Measurements from ENCODE around the gene SCARF2. TPM values are rescaled to one million over a fixed set of nuclear protein-coding genes. Genes with fewer than 3 reads are reported as not detected.
"Not testable (repeated sequence)": the region's sequence is repeated elsewhere in the genome, so short reads cannot be mapped to it uniquely, and the experiment has no call there.

Gene SCARF2
- 13.3 and 18.0 TPM in 2 replicates for total RNA-seq (2014; rRNA removed)
- 16.2 TPM for polyA plus RNA-seq (2012)

DNA sequence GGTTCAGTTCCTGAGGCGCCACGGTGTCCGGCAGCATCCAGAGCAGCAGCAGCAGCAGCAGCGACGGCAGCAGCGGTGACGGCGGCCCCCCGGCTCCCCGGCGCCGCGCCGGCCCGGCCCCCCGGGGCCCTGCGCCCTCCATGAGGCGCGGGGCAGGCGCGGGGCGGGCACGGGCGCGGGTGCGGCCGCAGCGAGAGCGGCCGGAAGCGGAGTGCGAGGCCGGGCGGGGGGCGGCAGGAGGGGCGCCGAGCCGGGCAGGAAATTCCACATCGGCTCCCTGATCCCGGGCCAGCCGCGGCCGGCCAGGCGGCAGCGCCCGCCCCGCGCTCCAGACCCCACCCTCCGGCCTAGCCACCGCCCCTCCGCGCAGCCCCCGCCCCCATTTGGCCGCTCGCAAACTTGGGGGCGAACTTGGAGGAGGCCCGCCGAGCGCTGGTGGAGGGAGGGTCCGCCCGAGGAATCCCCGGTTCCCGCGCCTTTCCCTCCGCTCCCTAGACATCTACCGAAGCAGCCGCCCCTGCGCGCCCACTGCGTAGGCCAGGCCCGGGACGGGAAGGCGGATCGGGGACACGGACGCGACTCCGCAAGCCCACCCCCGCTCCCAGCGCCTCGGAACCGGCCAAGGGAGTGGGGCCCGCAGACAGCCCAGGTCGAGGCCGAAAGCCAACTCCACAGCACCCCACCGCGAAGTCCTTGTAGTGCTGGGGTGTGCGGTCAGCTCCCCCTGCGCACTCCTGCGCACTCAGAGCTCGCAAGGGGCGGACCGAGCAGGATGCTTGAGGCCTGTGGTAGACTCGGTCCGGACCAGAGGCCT lies at the start of gene SCARF2:
Gene SCARF2 (minus strand): TSS at position 213 of the 814 bp plus-strand sequence. CDS start 71 bp downstream, at position 142.
- DNase-seq (ENCODE audit: low read depth): peak; percentile 11

- DNase-seq (ENCODE audit: low read depth): no peak
Measured at GRCh38 chr22:20486229-20486628, 48.6 kb upstream of the SCARF2 start.

GRCh38 chr22:20484948-20485683 lies 47.5 kb upstream of the SCARF2 start:
- DNase-seq (ENCODE audit: low read depth): no peak

DNA sequence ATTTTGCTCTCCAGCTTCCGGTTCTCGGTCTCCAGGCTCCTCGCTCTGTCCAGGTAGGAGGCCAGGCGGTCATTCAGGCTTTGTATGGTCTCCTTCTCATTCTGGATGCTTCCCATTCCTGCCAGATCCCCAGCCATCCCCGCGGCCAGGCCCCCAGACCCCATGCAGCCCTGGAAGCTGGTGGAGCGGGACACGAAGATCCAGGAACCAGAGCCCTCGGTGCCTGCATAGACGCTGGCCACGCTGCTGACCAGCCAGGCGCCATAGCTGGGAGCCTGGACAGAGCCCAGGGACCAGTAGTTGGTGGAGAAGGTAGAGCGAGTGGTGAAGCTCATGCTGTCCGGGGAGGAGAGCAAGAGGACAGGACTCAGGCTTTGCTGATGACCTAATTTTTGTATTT lies 46.1 kb upstream of the SCARF2 start:
- no peak for DNase-seq (ENCODE audit: low read depth)

DNA sequence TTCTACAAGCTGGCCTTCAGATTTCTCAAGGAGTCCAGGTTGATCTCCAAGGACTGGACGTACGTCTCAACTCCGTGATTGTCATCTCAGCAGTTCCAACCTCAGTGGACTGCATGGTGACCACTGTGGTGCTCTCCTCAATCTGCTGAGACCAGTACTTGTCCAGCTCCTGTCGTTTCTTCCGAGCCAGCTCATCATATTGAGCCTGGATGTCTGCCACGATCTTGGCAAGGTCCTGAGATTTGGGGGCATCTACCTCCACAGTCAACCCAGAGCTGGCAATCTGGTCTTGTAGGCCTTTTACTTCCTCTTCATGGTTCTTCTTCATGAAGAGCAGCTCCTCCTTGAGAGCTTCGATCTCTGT lies 45.5 kb upstream of the SCARF2 start:
- not testable (repeated sequence) for DNase-seq (ENCODE audit: low read depth)

DNA sequence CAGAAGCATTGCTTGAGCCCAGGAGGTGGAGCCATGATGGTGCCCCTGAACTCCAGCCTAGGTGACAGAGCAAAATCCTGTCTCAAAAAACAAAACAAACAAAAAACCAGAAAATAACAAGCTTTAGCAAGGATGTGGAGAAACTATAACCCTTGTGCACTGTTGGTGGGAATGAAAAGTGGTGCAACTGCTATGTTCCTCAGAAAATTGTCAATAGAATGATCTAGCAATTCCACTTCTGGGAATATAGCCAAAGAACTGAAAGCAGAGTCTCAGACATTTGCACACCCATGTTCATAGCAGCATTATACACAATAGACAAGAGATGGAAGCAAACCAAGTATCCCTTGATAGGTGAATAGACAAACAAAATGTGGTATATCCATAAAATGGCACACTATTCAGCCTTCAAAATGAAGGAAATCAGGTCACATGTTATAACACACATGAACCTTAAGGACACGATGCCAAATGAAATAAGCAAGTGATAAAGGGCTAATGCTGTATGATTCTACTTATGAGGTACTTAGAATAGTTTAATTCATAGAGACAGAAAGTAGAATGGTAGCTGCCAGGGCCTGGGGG lies 42.1 kb upstream of the SCARF2 start:
- no peak for DNase-seq (ENCODE audit: low read depth)

- DNase-seq (ENCODE audit: low read depth): not testable (repeated sequence)
Measured at GRCh38 chr22:20478059-20478458, 40.4 kb upstream of the SCARF2 start.

GRCh38 chr22:20475569-20475968 lies 37.9 kb upstream of the SCARF2 start:
- not testable (repeated sequence) for DNase-seq (ENCODE audit: low read depth)

- no peak for DNase-seq (ENCODE audit: low read depth)
Measured at GRCh38 chr22:20475115-20475436, 37.5 kb upstream of the SCARF2 start.

DNA sequence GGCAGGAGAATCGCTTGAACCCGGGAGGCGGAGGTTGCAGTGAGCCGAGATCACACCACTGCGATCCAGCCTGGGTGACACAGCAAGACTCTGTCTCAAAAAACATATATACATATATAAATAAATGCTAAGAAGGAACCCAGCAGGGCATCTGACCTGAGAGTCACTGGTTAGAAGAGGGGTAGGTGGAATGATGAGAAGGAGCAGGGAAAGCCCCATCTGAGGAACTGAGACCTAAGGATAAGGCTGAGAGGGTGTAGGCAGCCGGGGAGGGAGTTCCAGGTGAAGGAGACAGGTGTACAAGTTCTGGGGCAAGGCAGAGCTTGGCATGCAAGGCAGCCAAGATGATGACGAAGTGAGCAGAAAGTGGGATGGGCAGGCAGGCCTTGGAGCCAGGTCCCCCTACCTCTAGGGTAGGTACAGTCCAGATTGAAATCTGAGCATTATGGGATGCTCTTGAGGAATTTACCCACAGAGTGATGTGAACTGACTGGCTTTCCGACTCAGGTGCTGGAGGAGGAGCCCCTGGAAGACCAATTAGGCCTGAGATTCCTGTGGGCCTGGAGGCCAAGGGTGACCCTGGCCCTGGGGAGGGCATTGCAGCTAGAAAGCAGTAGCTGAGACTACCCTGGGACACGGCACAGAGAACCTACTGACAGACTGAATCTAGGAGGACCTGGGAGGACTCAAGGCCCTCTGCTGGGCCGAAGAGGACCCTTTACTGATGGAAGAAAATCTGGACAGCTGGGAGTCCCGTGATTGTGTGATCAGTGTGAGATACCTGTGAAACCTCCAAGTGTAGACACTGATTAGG lies 35.2 kb upstream of the SCARF2 start:
- DNase-seq (ENCODE audit: low read depth): no peak

- DNase-seq (ENCODE audit: low read depth): no peak
Measured at GRCh38 chr22:20471126-20471833, 33.7 kb upstream of the SCARF2 start.

GRCh38 chr22:20470525-20470924 lies 32.9 kb upstream of the SCARF2 start:
- DNase-seq (ENCODE audit: low read depth): not testable (repeated sequence)

- no peak for DNase-seq (ENCODE audit: low read depth)
Measured at GRCh38 chr22:20469110-20469868, 31.7 kb upstream of the SCARF2 start.

DNA sequence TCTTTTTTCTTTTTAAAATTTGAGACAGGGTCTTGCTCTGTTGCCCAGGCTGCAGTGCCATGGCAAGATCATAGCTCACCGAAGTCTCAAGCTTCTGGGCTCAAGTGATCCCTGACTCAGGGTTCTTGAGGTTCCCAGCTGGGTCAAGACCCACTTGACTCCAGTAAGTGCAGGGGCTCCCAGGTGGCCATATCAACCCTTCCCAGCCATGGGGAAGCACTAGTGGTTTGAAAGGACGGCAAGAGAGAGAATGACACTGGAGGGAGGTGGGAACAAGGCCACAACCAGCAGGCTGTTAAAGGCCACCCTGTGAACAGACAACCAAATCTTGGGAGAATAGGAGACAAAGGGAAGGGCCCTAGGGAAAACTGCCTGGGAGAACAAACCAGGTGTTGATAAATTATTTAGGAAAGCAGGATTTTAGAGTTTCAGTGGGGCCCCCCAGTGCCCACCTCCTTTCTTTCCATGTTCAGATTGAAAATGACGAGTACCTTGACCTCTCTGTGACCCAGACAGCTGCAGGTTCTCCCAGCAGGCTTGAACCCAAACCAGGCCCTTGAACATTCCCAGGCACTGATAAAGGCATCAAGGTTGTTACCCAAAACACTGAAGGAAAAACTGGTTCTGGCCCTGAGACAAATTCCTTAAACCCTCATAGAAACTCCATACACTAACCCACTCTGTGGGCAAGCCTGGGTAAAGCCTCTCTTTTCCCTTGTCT lies 29.2 kb upstream of the SCARF2 start:
- no peak for DNase-seq (ENCODE audit: low read depth)

GRCh38 chr22:20465759-20466077 lies 28.1 kb upstream of the SCARF2 start:
- no peak for DNase-seq (ENCODE audit: low read depth)

DNA sequence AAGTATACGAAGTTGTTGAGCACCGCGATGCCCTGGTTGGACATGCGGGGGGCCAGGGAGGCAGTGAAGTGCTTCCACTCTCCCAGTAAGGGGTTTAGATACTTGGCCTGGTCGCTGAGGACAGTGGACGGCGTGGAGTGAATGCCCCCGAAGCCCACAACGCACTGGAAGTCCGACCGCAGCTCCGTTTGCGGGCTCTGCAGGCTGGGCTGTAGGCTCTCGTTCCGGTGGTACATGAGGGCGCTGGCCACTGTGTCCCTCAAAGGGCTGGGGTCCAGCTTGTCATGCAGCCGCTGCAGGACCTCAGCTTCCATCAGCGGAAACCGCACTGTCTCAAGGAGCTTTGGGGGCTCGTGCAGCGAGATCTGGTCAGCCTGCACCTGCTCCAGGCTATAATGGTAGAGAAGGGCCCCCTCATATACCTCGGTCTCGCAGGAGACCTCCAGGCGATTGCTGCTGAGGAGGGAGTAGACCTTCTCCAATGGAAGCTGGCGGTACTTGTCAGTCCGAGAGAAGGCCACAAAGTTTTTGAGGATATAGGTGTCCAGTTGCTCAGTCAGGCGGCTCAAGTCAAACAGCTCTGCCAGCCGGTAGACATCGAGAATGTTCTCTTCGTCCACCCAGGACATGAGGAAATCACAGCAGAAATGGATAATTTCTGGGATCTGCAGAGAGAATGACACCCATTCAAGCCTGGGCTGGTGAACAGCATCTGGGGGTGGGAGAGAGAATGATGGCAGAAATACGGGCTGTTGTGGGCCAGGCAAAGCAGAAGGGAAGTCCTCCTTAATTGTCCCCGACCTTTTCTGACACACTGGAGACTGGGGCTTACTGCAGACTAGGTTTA lies 27.5 kb upstream of the SCARF2 start:
- DNase-seq (ENCODE audit: low read depth): no peak

DNA sequence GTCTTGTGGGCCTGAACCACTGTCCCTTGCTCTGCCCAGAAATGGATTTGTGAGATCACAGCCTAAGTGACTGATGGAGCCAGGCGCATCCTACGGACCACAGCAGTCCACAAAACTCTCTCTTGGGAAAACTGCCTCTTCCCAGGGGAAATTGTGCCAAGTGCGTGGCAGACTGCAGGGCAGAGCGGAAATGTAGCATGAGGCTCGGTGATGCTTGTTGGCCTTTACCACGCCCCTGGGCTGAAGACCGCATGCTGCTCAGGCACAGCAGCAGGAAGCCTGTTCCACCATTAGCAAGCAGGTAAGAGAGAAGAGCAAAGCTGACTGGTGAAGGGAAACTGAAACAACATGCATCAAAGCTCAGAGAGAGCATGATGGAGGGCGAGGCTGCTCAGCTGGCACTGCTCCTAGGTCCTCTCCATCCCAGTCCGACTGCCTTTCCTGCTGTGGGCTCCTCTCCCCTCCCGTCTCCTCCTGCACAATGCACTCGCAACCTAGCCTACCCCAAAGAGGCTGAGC lies 26.5 kb upstream of the SCARF2 start:
- DNase-seq (ENCODE audit: low read depth): no peak

GRCh38 chr22:20463324-20464095 lies 25.9 kb upstream of the SCARF2 start:
- DNase-seq (ENCODE audit: low read depth): peak; percentile 9

All from LHCN-M2 (cell line).